Activated naive CD4-positive, alpha-beta T cell treated with anti-CD3 and anti-CD28 coated beads, Interleukin-2, amount 50 U/mL, for 24 hours (primary cell): Measurements from ENCODE around the gene MCM9.

Experiments used
- H3K27ac Mint-ChIP-seq: one replicate; pipeline ENCODE4 v1.8.0; 2021; ENCODE audit warnings: mild to moderate bottlenecking, mixed read lengths
- H3K27me3 Mint-ChIP-seq: one replicate; pipeline ENCODE4 v1.8.0; 2021; ENCODE audit warnings: mixed read lengths
- H3K36me3 Mint-ChIP-seq: one replicate; pipeline ENCODE4 v1.8.0; 2021; ENCODE audit warnings: mixed read lengths
- H3K4me1 Mint-ChIP-seq: one replicate; pipeline ENCODE4 v1.8.0; 2021; ENCODE audit warnings: mixed read lengths
- H3K4me3 Mint-ChIP-seq: one replicate; pipeline ENCODE4 v1.8.0; 2021; ENCODE audit warnings: mild to moderate bottlenecking, mixed read lengths
- H3K9me3 Mint-ChIP-seq: one replicate; pipeline ENCODE4 v1.8.0; 2021; ENCODE audit warnings: mixed read lengths

Gene MCM9

GRCh38 chr6:118934461-118935330 lies at the start of gene MCM9:
MCM9 (minus strand) TSS chr6:118935159; CDS start chr6:118931723, 3,436 bp downstream.
- H3K4me1 Mint-ChIP-seq, result peaks cover 48% of the 10 kb centered on the region
- H3K27me3 Mint-ChIP-seq, result no peaks in the 10 kb centered on the region
- peak within 1 kb of the TSS; percentile 85 for H3K27ac Mint-ChIP-seq
- H3K4me3 Mint-ChIP-seq, result peak within 1 kb of the TSS; percentile 92
- H3K36me3 Mint-ChIP-seq, result peaks cover 24% of the 10 kb centered on the region
- H3K9me3 Mint-ChIP-seq, result no peaks in the 10 kb centered on the region

- Mint-ChIP-seq H3K27ac (no peak overlapping the region), H3K27me3 (no peaks in the 10 kb centered on the region), H3K4me1 (no peaks in the 10 kb centered on the region), H3K9me3 (no peaks in the 10 kb centered on the region), H3K36me3 (peaks cover 2% of the 10 kb centered on the region), H3K4me3 (no peak overlapping the region)
Observed at GRCh38 chr6:118984342-118984741, 49.4 kb upstream of the MCM9 start.

DNA sequence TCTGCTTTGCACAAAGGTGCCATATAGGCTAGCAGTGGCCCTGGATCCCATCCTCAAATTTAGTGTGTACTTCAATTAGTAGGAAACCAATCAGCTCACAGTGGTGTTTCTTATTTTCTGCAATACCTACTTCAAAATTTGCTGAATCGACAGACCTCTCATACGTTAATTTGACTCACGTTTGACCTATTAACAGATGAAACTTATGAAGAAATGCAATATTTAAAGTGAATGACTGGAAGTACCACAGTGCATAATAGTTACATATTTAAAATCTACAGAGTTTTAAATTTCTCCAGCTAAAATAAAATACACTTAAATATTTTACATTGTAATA lies 47.6 kb upstream of the MCM9 start:
- Mint-ChIP-seq H3K27ac (no peak overlapping the region), H3K4me1 (no peaks in the 10 kb centered on the region), H3K27me3 (no peaks in the 10 kb centered on the region), H3K36me3 (peaks cover 7% of the 10 kb centered on the region), H3K9me3 (no peaks in the 10 kb centered on the region), H3K4me3 (no peak overlapping the region)

DNA sequence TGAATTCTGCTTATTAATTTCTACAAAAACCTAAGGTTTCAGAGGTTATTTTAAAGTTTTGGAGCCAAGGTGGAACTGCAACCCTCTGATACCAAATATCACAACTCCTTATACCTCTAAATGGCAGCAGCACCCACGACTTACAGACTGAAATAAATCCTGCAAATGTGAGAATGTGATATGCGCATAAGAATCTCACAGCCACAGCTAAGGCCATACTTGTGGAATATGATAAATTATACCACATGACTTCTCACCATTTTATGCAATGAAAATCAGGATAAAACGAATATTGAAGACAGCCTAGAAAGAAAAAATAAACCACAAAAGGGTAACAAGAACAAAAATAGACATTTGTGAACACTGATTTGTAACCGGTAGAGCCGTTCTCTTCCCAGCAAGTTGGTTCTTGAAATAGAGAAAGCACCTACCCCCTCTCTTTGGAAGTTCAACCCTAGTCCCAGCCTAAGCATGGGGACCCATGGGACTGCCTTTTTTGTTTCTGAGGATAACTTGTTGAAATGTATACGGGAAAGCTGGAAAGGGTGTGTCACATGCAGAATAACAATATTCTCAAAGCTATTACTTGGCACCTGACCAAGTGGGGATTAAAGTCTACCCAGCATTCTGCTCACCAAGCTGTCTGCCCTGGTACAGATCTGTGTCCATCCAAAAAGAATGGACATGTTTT lies 47.1 kb upstream of the MCM9 start:
- Mint-ChIP-seq H3K4me1 (no peaks in the 10 kb centered on the region), H3K4me3 (no peak overlapping the region), H3K36me3 (peaks cover 7% of the 10 kb centered on the region), H3K27ac (no peak overlapping the region), H3K27me3 (no peaks in the 10 kb centered on the region), H3K9me3 (no peaks in the 10 kb centered on the region)

GRCh38 chr6:118980063-118980462 lies 45.1 kb upstream of the MCM9 start:
- Mint-ChIP-seq H3K36me3 (peaks cover 7% of the 10 kb centered on the region), H3K4me1 (no peaks in the 10 kb centered on the region), H3K9me3 (no peaks in the 10 kb centered on the region), H3K4me3 (no peak overlapping the region), H3K27me3 (no peaks in the 10 kb centered on the region), H3K27ac (no peak overlapping the region)

- H3K36me3 Mint-ChIP-seq, result peaks cover 8% of the 10 kb centered on the region
- no peaks in the 10 kb centered on the region for H3K4me1 Mint-ChIP-seq
- H3K27me3 Mint-ChIP-seq, result no peaks in the 10 kb centered on the region
- no peak overlapping the region for H3K4me3 Mint-ChIP-seq
- H3K27ac Mint-ChIP-seq, result no peak overlapping the region
- H3K9me3 Mint-ChIP-seq, result no peaks in the 10 kb centered on the region
Observed at GRCh38 chr6:118974790-118975189, 39.8 kb upstream of the MCM9 start.

- no peaks in the 10 kb centered on the region for H3K4me1 Mint-ChIP-seq
- H3K27me3 Mint-ChIP-seq, result no peaks in the 10 kb centered on the region
- no peak overlapping the region for H3K27ac Mint-ChIP-seq
- no peak overlapping the region for H3K4me3 Mint-ChIP-seq
- peaks cover 3% of the 10 kb centered on the region for H3K36me3 Mint-ChIP-seq
- no peaks in the 10 kb centered on the region for H3K9me3 Mint-ChIP-seq
Observed at GRCh38 chr6:118971682-118972081, 36.7 kb upstream of the MCM9 start.

DNA sequence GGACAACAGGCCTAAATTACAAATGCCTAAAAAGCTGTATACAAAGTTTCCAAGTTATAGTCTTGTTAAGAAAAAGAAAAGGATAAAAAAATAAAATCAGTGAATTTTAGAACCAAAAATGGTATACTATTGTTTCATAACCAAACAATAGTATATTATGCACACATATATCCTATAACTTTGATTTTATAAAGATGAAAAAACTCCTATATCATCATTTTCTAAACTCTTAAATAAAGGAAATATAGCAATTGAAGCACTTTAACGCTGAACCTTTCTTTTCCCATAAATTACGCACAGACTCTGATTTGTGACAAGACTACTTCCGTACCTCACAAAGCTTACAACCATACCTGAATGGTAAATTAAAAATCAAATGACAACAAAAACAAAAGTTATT lies 35.9 kb upstream of the MCM9 start:
- H3K27ac Mint-ChIP-seq, result no peak overlapping the region
- H3K36me3 Mint-ChIP-seq, result peaks cover 3% of the 10 kb centered on the region
- no peaks in the 10 kb centered on the region for H3K4me1 Mint-ChIP-seq
- H3K9me3 Mint-ChIP-seq, result no peaks in the 10 kb centered on the region
- H3K4me3 Mint-ChIP-seq, result no peak overlapping the region
- no peaks in the 10 kb centered on the region for H3K27me3 Mint-ChIP-seq

- H3K9me3 Mint-ChIP-seq, result no peaks in the 10 kb centered on the region
- H3K36me3 Mint-ChIP-seq, result no peaks in the 10 kb centered on the region
- no peaks in the 10 kb centered on the region for H3K27me3 Mint-ChIP-seq
- H3K4me3 Mint-ChIP-seq, result no peak overlapping the region
- no peak overlapping the region for H3K27ac Mint-ChIP-seq
- no peaks in the 10 kb centered on the region for H3K4me1 Mint-ChIP-seq
Observed at GRCh38 chr6:118968416-118968815, 33.5 kb upstream of the MCM9 start.

GRCh38 chr6:118967239-118967638 lies 32.3 kb upstream of the MCM9 start:
- Mint-ChIP-seq H3K36me3 (no peaks in the 10 kb centered on the region), H3K4me3 (no peak overlapping the region), H3K4me1 (no peaks in the 10 kb centered on the region), H3K27ac (no peak overlapping the region), H3K27me3 (no peaks in the 10 kb centered on the region), H3K9me3 (no peaks in the 10 kb centered on the region)

- Mint-ChIP-seq H3K4me3 (no peak overlapping the region), H3K27ac (no peak overlapping the region)
Observed at GRCh38 chr6:118965843-118966370, 30.9 kb upstream of the MCM9 start.

DNA sequence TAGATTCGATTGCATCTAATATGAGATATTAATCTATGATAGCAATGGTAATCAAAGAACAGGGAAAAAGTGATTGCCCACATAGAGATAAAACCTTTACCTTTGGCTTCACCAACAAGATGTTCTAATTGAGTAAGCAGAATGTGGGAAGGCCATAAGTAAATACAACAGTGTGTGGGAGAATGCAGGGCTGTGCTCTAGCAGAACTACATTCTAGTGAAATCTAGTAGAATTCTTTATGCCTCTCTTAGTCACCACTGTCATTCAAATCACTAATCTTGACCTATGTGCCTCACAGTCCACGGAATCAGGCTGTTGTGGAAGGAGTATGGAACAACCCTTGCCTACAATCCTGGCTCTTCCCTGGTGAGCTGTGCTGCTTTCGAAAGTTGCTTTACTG lies 30.4 kb upstream of the MCM9 start:
- Mint-ChIP-seq H3K36me3 (no peaks in the 10 kb centered on the region), H3K27ac (no peak overlapping the region), H3K4me1 (no peaks in the 10 kb centered on the region), H3K9me3 (no peaks in the 10 kb centered on the region), H3K27me3 (no peaks in the 10 kb centered on the region), H3K4me3 (no peak overlapping the region)

More at GRCh38 chr6:118965843-118966370, 30.9 kb upstream of the MCM9 start:
- Mint-ChIP-seq H3K36me3 (no peaks in the 10 kb centered on the region), H3K27me3 (no peaks in the 10 kb centered on the region), H3K9me3 (no peaks in the 10 kb centered on the region), H3K4me1 (no peaks in the 10 kb centered on the region)

GRCh38 chr6:118963003-118963402 lies 28.0 kb upstream of the MCM9 start:
- Mint-ChIP-seq H3K36me3 (no peaks in the 10 kb centered on the region), H3K27ac (no peak overlapping the region), H3K4me3 (no peak overlapping the region), H3K4me1 (no peaks in the 10 kb centered on the region), H3K27me3 (no peaks in the 10 kb centered on the region), H3K9me3 (no peaks in the 10 kb centered on the region)

- Mint-ChIP-seq H3K4me3 (no peak overlapping the region), H3K4me1 (no peaks in the 10 kb centered on the region), H3K27me3 (no peaks in the 10 kb centered on the region), H3K9me3 (no peaks in the 10 kb centered on the region), H3K36me3 (no peaks in the 10 kb centered on the region), H3K27ac (no peak overlapping the region)
Observed at GRCh38 chr6:118959903-118960302, 24.9 kb upstream of the MCM9 start.

- Mint-ChIP-seq H3K4me3 (no peak overlapping the region), H3K9me3 (peaks cover 17% of the 10 kb centered on the region), H3K27ac (no peak overlapping the region), H3K4me1 (no peaks in the 10 kb centered on the region), H3K27me3 (no peaks in the 10 kb centered on the region), H3K36me3 (no peaks in the 10 kb centered on the region)
Observed at GRCh38 chr6:118953391-118953790, 18.4 kb upstream of the MCM9 start.

GRCh38 chr6:118952683-118953082 lies 17.7 kb upstream of the MCM9 start:
- Mint-ChIP-seq H3K36me3 (no peaks in the 10 kb centered on the region), H3K9me3 (peaks cover 17% of the 10 kb centered on the region), H3K27me3 (no peaks in the 10 kb centered on the region), H3K27ac (no peak overlapping the region), H3K4me3 (no peak overlapping the region), H3K4me1 (no peaks in the 10 kb centered on the region)
